ENCODE results near the gene TBC1D5. TPM values are rescaled to one million over a fixed set of nuclear protein-coding genes. Genes with fewer than 3 reads are reported as not detected.

The TBC1D5 gene
- total and polyA plus RNA-seq, 2 of the 8 experiments (the other 6 are each of a cell fraction or from before 2014, with no cell fraction given): 11.0 to 22.9 TPM

DNA sequence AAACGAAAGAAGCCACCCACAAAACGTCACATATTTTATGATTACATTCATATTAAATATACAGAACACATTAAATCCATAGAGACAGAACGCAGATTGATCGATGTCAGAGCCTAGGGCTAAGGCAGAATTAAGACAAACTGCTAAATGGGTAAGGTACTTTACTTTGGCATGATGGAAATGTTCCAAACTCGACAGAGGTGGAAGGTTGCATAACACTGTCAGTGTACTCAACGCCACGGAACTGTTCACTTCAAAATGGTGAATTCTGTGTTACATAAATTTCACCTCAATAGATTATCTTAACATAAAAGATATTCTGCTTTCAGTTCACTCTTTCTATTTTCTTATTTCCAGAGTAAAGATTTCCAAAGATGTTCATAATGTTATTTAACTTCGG is 158.4 kb downstream of the TBC1D5 start (continued):
- TF ChIP-seq, protein P1, sequence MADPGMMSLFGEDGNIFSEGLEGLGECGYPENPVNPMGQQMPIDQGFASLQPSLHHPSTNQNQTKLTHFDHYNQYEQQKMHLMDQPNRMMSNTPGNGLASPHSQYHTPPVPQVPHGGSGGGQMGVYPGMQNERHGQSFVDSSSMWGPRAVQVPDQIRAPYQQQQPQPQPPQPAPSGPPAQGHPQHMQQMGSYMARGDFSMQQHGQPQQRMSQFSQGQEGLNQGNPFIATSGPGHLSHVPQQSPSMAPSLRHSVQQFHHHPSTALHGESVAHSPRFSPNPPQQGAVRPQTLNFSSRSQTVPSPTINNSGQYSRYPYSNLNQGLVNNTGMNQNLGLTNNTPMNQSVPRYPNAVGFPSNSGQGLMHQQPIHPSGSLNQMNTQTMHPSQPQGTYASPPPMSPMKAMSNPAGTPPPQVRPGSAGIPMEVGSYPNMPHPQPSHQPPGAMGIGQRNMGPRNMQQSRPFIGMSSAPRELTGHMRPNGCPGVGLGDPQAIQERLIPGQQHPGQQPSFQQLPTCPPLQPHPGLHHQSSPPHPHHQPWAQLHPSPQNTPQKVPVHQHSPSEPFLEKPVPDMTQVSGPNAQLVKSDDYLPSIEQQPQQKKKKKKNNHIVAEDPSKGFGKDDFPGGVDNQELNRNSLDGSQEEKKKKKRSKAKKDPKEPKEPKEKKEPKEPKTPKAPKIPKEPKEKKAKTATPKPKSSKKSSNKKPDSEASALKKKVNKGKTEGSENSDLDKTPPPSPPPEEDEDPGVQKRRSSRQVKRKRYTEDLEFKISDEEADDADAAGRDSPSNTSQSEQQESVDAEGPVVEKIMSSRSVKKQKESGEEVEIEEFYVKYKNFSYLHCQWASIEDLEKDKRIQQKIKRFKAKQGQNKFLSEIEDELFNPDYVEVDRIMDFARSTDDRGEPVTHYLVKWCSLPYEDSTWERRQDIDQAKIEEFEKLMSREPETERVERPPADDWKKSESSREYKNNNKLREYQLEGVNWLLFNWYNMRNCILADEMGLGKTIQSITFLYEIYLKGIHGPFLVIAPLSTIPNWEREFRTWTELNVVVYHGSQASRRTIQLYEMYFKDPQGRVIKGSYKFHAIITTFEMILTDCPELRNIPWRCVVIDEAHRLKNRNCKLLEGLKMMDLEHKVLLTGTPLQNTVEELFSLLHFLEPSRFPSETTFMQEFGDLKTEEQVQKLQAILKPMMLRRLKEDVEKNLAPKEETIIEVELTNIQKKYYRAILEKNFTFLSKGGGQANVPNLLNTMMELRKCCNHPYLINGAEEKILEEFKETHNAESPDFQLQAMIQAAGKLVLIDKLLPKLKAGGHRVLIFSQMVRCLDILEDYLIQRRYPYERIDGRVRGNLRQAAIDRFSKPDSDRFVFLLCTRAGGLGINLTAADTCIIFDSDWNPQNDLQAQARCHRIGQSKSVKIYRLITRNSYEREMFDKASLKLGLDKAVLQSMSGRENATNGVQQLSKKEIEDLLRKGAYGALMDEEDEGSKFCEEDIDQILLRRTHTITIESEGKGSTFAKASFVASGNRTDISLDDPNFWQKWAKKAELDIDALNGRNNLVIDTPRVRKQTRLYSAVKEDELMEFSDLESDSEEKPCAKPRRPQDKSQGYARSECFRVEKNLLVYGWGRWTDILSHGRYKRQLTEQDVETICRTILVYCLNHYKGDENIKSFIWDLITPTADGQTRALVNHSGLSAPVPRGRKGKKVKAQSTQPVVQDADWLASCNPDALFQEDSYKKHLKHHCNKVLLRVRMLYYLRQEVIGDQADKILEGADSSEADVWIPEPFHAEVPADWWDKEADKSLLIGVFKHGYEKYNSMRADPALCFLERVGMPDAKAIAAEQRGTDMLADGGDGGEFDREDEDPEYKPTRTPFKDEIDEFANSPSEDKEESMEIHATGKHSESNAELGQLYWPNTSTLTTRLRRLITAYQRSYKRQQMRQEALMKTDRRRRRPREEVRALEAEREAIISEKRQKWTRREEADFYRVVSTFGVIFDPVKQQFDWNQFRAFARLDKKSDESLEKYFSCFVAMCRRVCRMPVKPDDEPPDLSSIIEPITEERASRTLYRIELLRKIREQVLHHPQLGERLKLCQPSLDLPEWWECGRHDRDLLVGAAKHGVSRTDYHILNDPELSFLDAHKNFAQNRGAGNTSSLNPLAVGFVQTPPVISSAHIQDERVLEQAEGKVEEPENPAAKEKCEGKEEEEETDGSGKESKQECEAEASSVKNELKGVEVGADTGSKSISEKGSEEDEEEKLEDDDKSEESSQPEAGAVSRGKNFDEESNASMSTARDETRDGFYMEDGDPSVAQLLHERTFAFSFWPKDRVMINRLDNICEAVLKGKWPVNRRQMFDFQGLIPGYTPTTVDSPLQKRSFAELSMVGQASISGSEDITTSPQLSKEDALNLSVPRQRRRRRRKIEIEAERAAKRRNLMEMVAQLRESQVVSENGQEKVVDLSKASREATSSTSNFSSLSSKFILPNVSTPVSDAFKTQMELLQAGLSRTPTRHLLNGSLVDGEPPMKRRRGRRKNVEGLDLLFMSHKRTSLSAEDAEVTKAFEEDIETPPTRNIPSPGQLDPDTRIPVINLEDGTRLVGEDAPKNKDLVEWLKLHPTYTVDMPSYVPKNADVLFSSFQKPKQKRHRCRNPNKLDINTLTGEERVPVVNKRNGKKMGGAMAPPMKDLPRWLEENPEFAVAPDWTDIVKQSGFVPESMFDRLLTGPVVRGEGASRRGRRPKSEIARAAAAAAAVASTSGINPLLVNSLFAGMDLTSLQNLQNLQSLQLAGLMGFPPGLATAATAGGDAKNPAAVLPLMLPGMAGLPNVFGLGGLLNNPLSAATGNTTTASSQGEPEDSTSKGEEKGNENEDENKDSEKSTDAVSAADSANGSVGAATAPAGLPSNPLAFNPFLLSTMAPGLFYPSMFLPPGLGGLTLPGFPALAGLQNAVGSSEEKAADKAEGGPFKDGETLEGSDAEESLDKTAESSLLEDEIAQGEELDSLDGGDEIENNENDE (IDR thresholded peaks at IDR 0.05; ENCODE audit: insufficient replicate concordance, low read length): no peak
- TF ChIP-seq POLR2A (IDR thresholded peaks at IDR 0.05; ENCODE audit: control extremely low read depth in 1 of 2, low read depth in 2 of 2, low read length in 2 of 2) (no peak), TCF12 (IDR thresholded peaks at IDR 0.05; ENCODE audit: low read depth, low read length) (no peak)
- TF ChIP-seq, protein P2, sequence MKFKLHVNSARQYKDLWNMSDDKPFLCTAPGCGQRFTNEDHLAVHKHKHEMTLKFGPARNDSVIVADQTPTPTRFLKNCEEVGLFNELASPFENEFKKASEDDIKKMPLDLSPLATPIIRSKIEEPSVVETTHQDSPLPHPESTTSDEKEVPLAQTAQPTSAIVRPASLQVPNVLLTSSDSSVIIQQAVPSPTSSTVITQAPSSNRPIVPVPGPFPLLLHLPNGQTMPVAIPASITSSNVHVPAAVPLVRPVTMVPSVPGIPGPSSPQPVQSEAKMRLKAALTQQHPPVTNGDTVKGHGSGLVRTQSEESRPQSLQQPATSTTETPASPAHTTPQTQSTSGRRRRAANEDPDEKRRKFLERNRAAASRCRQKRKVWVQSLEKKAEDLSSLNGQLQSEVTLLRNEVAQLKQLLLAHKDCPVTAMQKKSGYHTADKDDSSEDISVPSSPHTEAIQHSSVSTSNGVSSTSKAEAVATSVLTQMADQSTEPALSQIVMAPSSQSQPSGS (IDR thresholded peaks at IDR 0.05; ENCODE audit: low read length): no peak
- TF ChIP-seq, protein P3, sequence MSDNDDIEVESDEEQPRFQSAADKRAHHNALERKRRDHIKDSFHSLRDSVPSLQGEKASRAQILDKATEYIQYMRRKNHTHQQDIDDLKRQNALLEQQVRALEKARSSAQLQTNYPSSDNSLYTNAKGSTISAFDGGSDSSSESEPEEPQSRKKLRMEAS (IDR thresholded peaks at IDR 0.05): no peak
